Renal cortex interstitium (tissue), 15 donors: ENCODE measurements around the gene ADAMTS19. TPM values are rescaled to one million over a fixed set of nuclear protein-coding genes. Genes with fewer than 3 reads are reported as not detected.
"Not testable (repeated sequence)": the region's sequence is repeated elsewhere in the genome, so short reads cannot be mapped to it uniquely, and the experiment has no call there.

Experiments
- DNase-seq, 11 donors: peaks; one replicate each; pipeline ENCODE4 v3.0.0-alpha.2; 2013; ENCODE audit warnings: low read depth in 9 of 11, low spot score in 4 of 11; ENCODE audit errors: extremely low read depth in 1 of 11
- long read RNA-seq, 16 experiments: transcript quantifications; one replicate each; lab custom pipeline, GENCODE V29; 2026
- polyA plus RNA-seq, 3 donors: library from polyadenylated mRNA; unstranded; fragments of 120-200 nt; gene quantifications; one replicate each; pipeline ENCODE4 v1.2.1, GENCODE V29; 2013; ENCODE audit not compliant: insufficient read length in 3 of 3

ADAMTS19 gene
- polyA plus RNA-seq: 1 to 10 TPM; 5.6 to 6.4 (median 5.8) TPM
- long read RNA-seq, donor 1: 0 reads
- long read RNA-seq, donor 2: 0 reads
- long read RNA-seq, donor 3: 0 reads
- long read RNA-seq, donor 4: 0 reads
- long read RNA-seq, donor 5: 0 reads
- long read RNA-seq, donor 6: 0 reads
- long read RNA-seq, donor 7: 0 reads
- long read RNA-seq, donor 8: 0 reads
- long read RNA-seq, donor 9: 0 reads
- long read RNA-seq, donor 10: 0 reads
- long read RNA-seq, donor 11: 0 reads
- long read RNA-seq, donor 12: 0 reads
- long read RNA-seq, donor 13: 0 reads
- long read RNA-seq, donor 14: 0 reads
- long read RNA-seq, donor 15: 0 reads
- long read RNA-seq, donor 16: 0 reads

DNA sequence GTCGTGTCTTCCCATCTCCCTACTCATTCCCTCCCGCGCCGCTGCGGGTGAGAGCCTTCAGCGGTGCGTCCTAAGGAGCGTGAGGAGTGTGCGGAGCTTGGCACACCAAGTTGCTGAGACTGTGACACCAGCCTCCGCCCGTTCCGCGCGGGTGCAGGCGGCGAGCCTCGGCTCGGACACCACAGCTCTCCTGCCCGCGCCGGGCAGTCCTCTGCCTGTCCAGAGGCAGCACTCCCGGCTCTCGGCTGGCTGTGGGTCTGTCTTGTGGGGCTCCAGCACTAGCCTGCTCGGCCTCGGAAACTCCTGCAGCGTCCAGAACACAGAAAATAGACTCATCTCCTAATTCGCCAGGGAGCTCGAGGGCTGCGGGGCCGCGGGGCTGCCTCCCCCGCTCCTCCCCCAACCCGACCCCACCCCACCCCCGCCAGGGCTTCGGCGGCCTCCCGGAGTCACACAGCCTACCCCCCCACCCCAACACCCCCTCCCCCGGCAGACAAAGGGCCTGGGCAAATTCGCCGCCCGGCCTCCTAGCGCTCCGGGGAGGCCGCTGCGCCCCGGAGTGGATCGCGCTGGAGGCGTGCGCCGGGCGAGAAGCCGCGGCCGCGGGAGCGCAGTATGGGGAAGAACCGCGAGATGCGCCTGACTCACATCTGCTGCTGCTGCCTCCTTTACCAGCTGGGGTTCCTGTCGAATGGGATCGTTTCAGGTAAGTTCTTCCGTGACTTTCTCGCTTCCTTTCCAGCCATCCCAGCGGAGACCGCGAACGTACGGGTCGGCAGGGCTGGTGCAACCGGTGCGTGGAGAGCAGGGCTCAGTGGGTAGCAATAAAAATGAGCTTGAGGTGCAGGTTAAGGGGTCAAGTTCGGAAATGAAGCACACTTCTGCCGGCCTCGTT is at the start of gene ADAMTS19:
Gene ADAMTS19 (plus strand): TSS at position 522 of the 895 bp plus-strand sequence. CDS start 94 bp downstream, at position 616.
- peak in 7 of 11 donors; percentile 17 to 35 (median 32) for DNase-seq

GRCh38 chr5:129410488-129410887 is 49.6 kb upstream of the ADAMTS19 start:
- DNase-seq: no peak

GRCh38 chr5:129412721-129413120 is 47.4 kb upstream of the ADAMTS19 start:
- no peak for DNase-seq

- DNase-seq: no peak
Observed at GRCh38 chr5:129413570-129413969, 46.5 kb upstream of the ADAMTS19 start.

DNA sequence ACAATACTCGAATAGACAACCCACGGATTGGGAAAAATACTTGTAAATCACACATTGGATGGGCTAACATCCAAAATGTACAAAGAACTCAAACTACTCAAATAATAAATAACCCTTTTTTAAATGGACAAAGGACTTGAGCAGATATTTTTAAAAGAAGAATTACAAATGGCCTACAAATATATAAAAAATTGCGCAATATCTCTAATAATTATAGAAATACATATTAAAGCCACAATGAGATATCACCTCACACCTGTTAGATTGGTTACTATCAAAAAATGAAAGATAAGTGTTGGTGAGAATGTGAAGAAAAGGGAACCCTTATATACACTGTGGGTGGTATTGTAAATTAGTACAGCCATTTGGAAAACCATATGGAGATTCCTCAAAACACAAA is 40.8 kb upstream of the ADAMTS19 start:
- no peak for DNase-seq

DNA sequence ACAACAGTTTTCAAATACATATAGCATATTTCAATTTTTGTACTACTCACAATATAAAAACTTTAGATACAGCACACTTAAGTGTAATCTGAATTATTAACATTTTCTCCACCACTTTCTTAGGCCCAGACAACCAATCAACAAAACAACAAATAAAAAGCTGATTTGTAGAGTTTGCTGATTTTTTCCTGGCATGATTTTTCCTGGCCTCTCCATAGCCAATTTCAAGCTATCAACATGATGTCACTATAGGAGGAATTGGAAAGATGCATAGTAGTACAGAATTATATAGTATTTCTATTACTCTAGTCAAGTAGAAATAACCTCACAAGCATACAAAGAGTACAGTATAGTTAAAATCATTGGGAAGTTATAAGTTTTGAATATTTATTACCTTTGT is 35.1 kb upstream of the ADAMTS19 start:
- DNase-seq: no peak

GRCh38 chr5:129426071-129426470 is 34.0 kb upstream of the ADAMTS19 start:
- no peak for DNase-seq

GRCh38 chr5:129428636-129429035 is 31.5 kb upstream of the ADAMTS19 start:
- not testable (repeated sequence) for DNase-seq

DNA sequence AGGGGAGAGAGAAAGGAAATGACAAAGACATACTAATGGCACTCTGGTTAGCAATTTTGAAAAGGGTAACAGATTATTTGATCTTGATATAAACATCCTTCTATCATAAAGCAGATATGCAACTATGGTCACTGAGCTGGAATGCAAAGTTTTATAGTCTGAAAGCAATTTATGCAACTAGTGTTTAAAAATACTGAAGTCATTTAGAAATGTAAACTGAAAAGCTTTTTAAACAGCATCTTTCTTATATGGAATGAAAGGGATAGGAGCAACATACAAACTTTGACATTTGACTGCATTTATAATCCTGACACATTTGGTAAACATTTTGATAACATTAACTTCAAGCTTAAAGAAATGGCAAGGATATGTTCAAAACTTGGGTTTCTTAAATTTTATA is 28.7 kb upstream of the ADAMTS19 start:
- DNase-seq: no peak

DNA sequence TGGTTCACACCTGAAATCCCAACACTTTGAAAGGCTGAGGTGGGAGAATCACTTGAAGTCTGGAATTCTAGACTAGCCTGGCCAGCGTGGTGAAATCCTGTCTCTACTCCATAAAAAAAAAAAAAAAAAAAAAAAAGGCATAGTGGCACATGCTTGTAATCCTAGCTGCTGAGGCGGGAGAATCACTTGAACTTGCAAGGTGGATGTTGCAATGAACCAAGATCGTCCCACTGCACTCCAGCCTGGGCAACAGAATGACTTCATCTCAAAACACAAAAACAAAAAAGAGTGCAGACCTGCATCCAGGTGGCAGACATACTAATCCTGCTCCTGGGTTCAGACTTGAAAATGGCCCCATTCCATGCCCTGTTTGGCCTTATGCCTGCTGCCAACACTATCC is 21.8 kb upstream of the ADAMTS19 start:
- DNase-seq: no peak

- DNase-seq: no peak
Observed at GRCh38 chr5:129440424-129440823, 19.7 kb upstream of the ADAMTS19 start.

DNA sequence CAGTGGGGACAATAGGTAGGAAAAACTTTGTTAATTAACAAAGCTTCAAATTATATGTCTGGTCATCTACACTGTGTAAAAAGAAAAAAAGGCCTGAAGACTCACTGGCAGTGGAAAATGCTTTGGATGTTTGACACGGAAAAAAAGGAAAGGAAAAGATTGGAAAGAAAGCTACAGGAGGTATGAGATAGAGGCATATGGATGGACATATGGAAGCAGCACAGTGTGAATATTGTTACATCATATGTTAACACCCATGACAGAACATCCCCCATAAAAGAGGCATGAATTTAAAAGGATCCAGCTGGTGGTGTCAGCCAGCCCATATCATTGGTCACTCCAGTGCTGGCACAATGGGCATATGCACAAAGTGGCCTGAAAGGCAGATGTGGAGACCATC is 19.0 kb upstream of the ADAMTS19 start:
- DNase-seq: no peak

- DNase-seq: no peak
Observed at GRCh38 chr5:129445379-129445778, 14.7 kb upstream of the ADAMTS19 start.

- no peak for DNase-seq
Observed at GRCh38 chr5:129447968-129448367, 12.1 kb upstream of the ADAMTS19 start.

GRCh38 chr5:129448654-129449053 is 11.4 kb upstream of the ADAMTS19 start:
- DNase-seq: no peak

GRCh38 chr5:129454461-129454860 is 5.6 kb upstream of the ADAMTS19 start:
- no peak for DNase-seq

DNA sequence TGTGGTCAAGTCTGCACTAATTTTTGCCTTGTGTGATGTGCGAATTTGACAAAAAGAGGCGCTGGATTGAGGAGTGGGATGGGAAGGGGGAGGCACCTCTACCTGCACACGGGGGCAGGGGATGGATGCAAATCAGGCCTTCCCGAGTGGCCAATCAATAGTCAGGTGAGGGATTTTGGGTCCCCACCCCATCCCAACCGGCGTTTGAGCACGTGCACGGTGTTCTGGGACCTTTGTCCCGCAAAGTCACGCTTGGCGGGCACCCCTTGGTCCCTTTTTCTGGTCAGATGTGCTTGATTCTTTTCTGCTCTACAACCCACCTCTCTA is 685 bp upstream of the ADAMTS19 start:
- no peak for DNase-seq

- DNase-seq: peak in 1 of 11 donors; percentile 9
Observed at GRCh38 chr5:129460672-129460935, 506 bp downstream of the ADAMTS19 start.

DNA sequence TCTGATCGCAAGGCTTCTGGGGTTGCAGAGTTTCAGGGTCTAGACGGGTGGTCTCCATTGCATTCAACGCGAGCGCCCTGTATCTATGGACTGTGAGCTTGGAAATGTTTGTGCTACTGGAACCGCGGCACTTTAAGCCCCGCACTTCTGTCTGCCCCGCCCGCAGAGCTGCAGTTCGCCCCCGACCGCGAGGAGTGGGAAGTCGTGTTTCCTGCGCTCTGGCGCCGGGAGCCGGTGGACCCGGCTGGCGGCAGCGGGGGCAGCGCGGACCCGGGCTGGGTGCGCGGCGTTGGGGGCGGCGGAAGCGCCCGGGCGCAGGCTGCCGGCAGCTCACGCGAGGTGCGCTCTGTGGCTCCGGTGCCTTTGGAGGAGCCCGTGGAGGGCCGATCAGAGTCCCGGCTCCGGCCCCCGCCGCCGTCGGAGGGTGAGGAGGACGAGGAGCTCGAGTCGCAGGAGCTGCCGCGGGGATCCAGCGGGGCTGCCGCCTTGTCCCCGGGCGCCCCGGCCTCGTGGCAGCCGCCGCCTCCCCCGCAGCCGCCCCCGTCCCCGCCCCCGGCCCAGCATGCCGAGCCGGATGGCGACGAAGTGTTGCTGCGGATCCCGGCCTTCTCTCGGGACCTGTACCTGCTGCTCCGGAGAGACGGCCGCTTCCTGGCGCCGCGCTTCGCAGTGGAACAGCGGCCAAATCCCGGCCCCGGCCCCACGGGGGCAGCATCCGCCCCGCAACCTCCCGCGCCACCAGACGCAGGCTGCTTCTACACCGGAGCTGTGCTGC is 1.0 kb downstream of the ADAMTS19 start:
- DNase-seq: peak in 6 of 11 donors; percentile 20 to 58 (median 42)
